GM19351 (cell line): ENCODE data around the gene PSMD11.

Experiments
- ATAC-seq: cut with Tn5 transposase; IDR thresholded peaks from one replicate; pipeline ENCODE4 v1.9.1; 2021; ENCODE audit warnings: mild to moderate bottlenecking, moderate library complexity; ENCODE audit not compliant: unreplicated experiment

Gene PSMD11

GRCh38 chr17:32463304-32463703 lies 19.0 kb downstream of the PSMD11 start:
- ATAC-seq: no peak

- no peak for ATAC-seq
These were observed 20.1 kb downstream of the PSMD11 start for GRCh38 chr17:32464374-32464773.

- ATAC-seq: no peak
These were observed 23.6 kb downstream of the PSMD11 start for GRCh38 chr17:32467949-32468348.

- ATAC-seq: no peak
These were observed 26.3 kb downstream of the PSMD11 start for GRCh38 chr17:32470405-32471167.

GRCh38 chr17:32471652-32472051 lies 27.3 kb downstream of the PSMD11 start:
- ATAC-seq: no peak

- ATAC-seq: no peak
These were observed 30.9 kb downstream of the PSMD11 start for GRCh38 chr17:32475258-32475657.

GRCh38 chr17:32477220-32477619 lies 32.9 kb downstream of the PSMD11 start:
- no peak for ATAC-seq

- no peak for ATAC-seq
These were observed 34.8 kb downstream of the PSMD11 start for GRCh38 chr17:32479074-32479617.

GRCh38 chr17:32481193-32481592 lies 36.9 kb downstream of the PSMD11 start:
- ATAC-seq: no peak

GRCh38 chr17:32482568-32483320 lies 38.4 kb downstream of the PSMD11 start:
- no peak for ATAC-seq

- no peak for ATAC-seq
These were observed 39.2 kb downstream of the PSMD11 start for GRCh38 chr17:32483451-32484019.

- no peak for ATAC-seq
These were observed 39.7 kb downstream of the PSMD11 start for GRCh38 chr17:32484041-32484461.

GRCh38 chr17:32484628-32485027 lies 40.3 kb downstream of the PSMD11 start:
- ATAC-seq: no peak

GRCh38 chr17:32485261-32486110 lies 41.2 kb downstream of the PSMD11 start:
- no peak for ATAC-seq

- peak; percentile 50 for ATAC-seq
These were observed 41.9 kb downstream of the PSMD11 start for GRCh38 chr17:32486111-32486700.

- peak; percentile 45 for ATAC-seq
These were observed 42.6 kb downstream of the PSMD11 start, which contains the start of gene CDK5R1 for GRCh38 chr17:32486701-32487472. Gene CDK5R1 (plus strand): TSS chr17:32486993. CDS start chr17:32487621, 628 bp downstream.

- no peak for ATAC-seq
These were observed 43.3 kb downstream of the PSMD11 start for GRCh38 chr17:32487473-32488176.

- ATAC-seq: no peak
These were observed 43.9 kb downstream of the PSMD11 start for GRCh38 chr17:32488177-32488542.
